Prostate gland (tissue), 2 donors: ENCODE results near the gene NOXO1.
"Not testable (repeated sequence)": the region's sequence is repeated elsewhere in the genome, so short reads cannot be mapped to it uniquely, and the experiment has no call there.

Source experiments
- POLR2AphosphoS5 ChIP-seq: sonication (generic); formaldehyde crosslinking; IDR thresholded peaks from one replicate; pipeline ENCODE4 v1.6.1; 2017; ENCODE audit warnings: antibody characterized with exemption
- TF ChIP-seq, protein P1 (sequence below), 4 experiments: fragments of 200-600 bp in 2 of 4; fragments of 450-650 bp in 2 of 4; sonication (generic) in 2 of 4; IDR thresholded peaks; 1 replicate in 3 of 4; 2 replicates in 1 of 4; pipeline ENCODE4 v1.5.1; 2016 to 2019; ENCODE audit warnings: antibody characterized with exemption in 4 of 4, mild to moderate bottlenecking in 2 of 4, moderate library complexity in 2 of 4

- TF ChIP-seq POLR2AphosphoS5, result not testable (repeated sequence)
- TF ChIP-seq, protein P1, sequence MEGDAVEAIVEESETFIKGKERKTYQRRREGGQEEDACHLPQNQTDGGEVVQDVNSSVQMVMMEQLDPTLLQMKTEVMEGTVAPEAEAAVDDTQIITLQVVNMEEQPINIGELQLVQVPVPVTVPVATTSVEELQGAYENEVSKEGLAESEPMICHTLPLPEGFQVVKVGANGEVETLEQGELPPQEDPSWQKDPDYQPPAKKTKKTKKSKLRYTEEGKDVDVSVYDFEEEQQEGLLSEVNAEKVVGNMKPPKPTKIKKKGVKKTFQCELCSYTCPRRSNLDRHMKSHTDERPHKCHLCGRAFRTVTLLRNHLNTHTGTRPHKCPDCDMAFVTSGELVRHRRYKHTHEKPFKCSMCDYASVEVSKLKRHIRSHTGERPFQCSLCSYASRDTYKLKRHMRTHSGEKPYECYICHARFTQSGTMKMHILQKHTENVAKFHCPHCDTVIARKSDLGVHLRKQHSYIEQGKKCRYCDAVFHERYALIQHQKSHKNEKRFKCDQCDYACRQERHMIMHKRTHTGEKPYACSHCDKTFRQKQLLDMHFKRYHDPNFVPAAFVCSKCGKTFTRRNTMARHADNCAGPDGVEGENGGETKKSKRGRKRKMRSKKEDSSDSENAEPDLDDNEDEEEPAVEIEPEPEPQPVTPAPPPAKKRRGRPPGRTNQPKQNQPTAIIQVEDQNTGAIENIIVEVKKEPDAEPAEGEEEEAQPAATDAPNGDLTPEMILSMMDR (IDR thresholded peaks at IDR 0.05), result not testable (repeated sequence)
Measured at GRCh38 chr16:1962161-1963153, 18.8 kb downstream of the NOXO1 start.
